MG63 (cell line): ENCODE data around the gene CGB7. TPM values are rescaled to one million over a fixed set of nuclear protein-coding genes. Genes with fewer than 3 reads are reported as not detected.

Experiments
- DNase-seq: peaks from one replicate; pipeline ENCODE4 v3.0.0-alpha.2; 2020
- H3K27me3 ChIP-seq: fragments of 250-450 bp; sonication (Bioruptor Pico); 2 replicates; pipeline ENCODE4 v1.5.1; 2020; ENCODE audit warnings: mild to moderate bottlenecking, moderate library complexity
- H3K36me3 ChIP-seq: fragments of 250-450 bp; sonication (Bioruptor Pico); 2 replicates; pipeline ENCODE4 v1.5.1; 2020; ENCODE audit warnings: mild to moderate bottlenecking, moderate library complexity
- H3K4me3 ChIP-seq: fragments of 250-450 bp; sonication (Bioruptor Pico); 2 replicates; pipeline ENCODE4 v1.5.1; 2020; ENCODE audit warnings: mild to moderate bottlenecking, moderate library complexity
- H3K9me3 ChIP-seq: fragments of 250-450 bp; sonication (Bioruptor Pico); 2 replicates; pipeline ENCODE4 v1.5.1; 2020; ENCODE audit warnings: mild to moderate bottlenecking, moderate library complexity
- total RNA-seq: library from RNA; depleted of rRNA; stranded (reverse); fragments of >200 nt; shearing (Covaris generic); gene quantifications from 2 replicates; pipeline ENCODE4 v1.2.3, GENCODE V29; 2014; ENCODE audit warnings: low replicate concordance; rRNA removed

Gene CGB7
- total RNA-seq, 1 experiment from 2014 or later = not detected

DNA sequence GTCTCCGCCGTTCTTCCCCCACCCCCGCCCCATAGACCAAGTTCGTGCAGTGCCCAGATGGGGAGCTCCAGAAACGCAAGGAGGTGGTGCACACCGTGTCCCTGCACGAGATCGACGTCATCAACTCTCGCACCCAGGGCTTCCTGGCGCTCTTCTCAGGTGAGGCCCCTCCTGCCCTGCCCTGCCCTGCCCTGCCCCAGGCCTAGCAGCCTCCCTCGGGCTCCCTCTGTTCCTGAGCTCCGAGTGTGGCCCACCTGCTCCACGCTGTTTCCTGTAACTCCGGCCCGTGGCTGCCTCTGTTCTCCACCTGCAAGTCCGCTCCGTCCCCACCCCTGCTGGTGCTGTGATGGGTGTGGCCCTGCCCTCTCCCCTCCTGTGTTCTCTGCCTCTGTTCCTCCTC lies 47.1 kb downstream of the CGB7 start:
- Histone ChIP-seq H3K36me3 (peaks cover 82% of the 10 kb centered on the region), H3K27me3 (no peaks in the 10 kb centered on the region), H3K9me3 (no peaks in the 10 kb centered on the region), H3K4me3 (no peak overlapping the region)
- DNase-seq = no peak

DNA sequence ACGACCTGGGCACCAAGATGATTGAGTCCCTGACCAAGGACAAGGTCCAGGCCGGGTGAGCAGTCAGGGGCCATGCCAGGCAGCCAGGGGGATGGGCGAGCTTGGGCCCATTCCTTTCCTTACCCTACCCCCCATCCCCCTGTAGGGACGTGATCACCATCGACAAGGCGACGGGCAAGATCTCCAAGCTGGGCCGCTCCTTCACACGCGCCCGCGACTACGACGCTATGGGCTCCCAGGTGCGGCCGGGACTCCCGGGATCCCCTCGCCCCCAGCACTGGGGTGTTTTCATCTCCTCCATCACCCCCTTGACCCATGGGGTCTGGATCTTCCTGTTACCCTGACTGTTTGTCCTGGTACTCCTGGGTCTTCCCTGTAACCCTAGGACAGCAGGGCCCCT lies 47.7 kb downstream of the CGB7 start:
- Histone ChIP-seq H3K27me3 (no peaks in the 10 kb centered on the region), H3K9me3 (no peaks in the 10 kb centered on the region), H3K4me3 (no peak overlapping the region), H3K36me3 (peaks cover 81% of the 10 kb centered on the region)
- DNase-seq = no peak

- Histone ChIP-seq H3K27me3 (no peaks in the 10 kb centered on the region), H3K9me3 (no peaks in the 10 kb centered on the region), H3K36me3 (peaks cover 82% of the 10 kb centered on the region), H3K4me3 (no peak overlapping the region)
- DNase-seq = no peak
Measured at GRCh38 chr19:49006905-49007304, 50.6 kb downstream of the CGB7 start.

- no peak for DNase-seq
- Histone ChIP-seq H3K9me3 (no peaks in the 10 kb centered on the region), H3K4me3 (no peak overlapping the region), H3K27me3 (no peaks in the 10 kb centered on the region), H3K36me3 (peaks cover 82% of the 10 kb centered on the region)
Measured at GRCh38 chr19:49004964-49005614, 52.5 kb downstream of the CGB7 start.

Other genes with a start within 250 kb of the CGB7 start
- 21.3 and 59.1 TPM in 2 replicates for gene BCAT2, start 246.7 kb downstream of the CGB7 start, total RNA-seq
- not detected in 2 replicates for gene HSD17B14, start 221.3 kb downstream of the CGB7 start, total RNA-seq
- gene PLEKHA4, start 189.1 kb downstream of the CGB7 start, total RNA-seq = 5.4 and 14.5 TPM in 2 replicates
- gene PPP1R15A, start 185.3 kb downstream of the CGB7 start, total RNA-seq = 26.1 and 36.4 TPM in 2 replicates
- gene TULP2, start 159.0 kb downstream of the CGB7 start, total RNA-seq = not detected in 2 replicates
- 157 and 236 TPM in 2 replicates for gene NUCB1, start 157.4 kb downstream of the CGB7 start, total RNA-seq
- not detected in 2 replicates for gene DHDH, start 124.0 kb downstream of the CGB7 start, total RNA-seq
- 38.2 and 61.4 TPM in 2 replicates for gene BAX, start 102.9 kb downstream of the CGB7 start, total RNA-seq
- gene FTL, start 92.4 kb downstream of the CGB7 start, total RNA-seq = 880 and 1,766 TPM in 2 replicates
- gene GYS1, start 64.4 kb downstream of the CGB7 start, total RNA-seq = 34.3 and 46.2 TPM in 2 replicates
- 386 and 644 TPM in 2 replicates for gene RUVBL2, start 63.9 kb downstream of the CGB7 start, total RNA-seq
- not detected in 2 replicates for gene LHB, start 40.7 kb downstream of the CGB7 start, total RNA-seq
- not detected in 2 replicates for gene CGB3, start 33.4 kb downstream of the CGB7 start, total RNA-seq
- not detected in 2 replicates for gene CGB2, start 25.9 kb downstream of the CGB7 start, total RNA-seq
- gene CGB1, start 20.9 kb downstream of the CGB7 start, total RNA-seq = not detected in 2 replicates
- gene CGB5, start 13.9 kb downstream of the CGB7 start, total RNA-seq = not detected in 2 replicates
- gene CGB8, start 8.6 kb downstream of the CGB7 start, total RNA-seq = not detected in 2 replicates
- not detected in 2 replicates for gene NTF4, start 7.1 kb upstream of the CGB7 start, total RNA-seq
- gene KCNA7, start 14.9 kb upstream of the CGB7 start, total RNA-seq = not detected in 2 replicates
- 172 and 247 TPM in 2 replicates for gene SNRNP70, start 27.7 kb upstream of the CGB7 start, total RNA-seq
- gene LIN7B, start 56.6 kb upstream of the CGB7 start, total RNA-seq = 12.3 and 20.4 TPM in 2 replicates
- 3.7 and 4.6 TPM in 2 replicates for gene C19orf73, start 61.4 kb upstream of the CGB7 start, total RNA-seq
- gene PPFIA3, start 61.8 kb upstream of the CGB7 start, total RNA-seq = 3.4 and 21.4 TPM in 2 replicates
- not detected in 2 replicates for gene HRC, start 97.6 kb upstream of the CGB7 start, total RNA-seq
- 7.9 and 8.4 TPM in 2 replicates for gene TRPM4, start 100.0 kb upstream of the CGB7 start, total RNA-seq